HFFc6 (cell line): ENCODE data around the gene CST7. TPM values are rescaled to one million over a fixed set of nuclear protein-coding genes. Genes with fewer than 3 reads are reported as not detected.
"Not testable (repeated sequence)": the region's sequence is repeated elsewhere in the genome, so short reads cannot be mapped to it uniquely, and the experiment has no call there.

ENCODE experiments used
- DNase-seq: peaks from one replicate; pipeline ENCODE4 v3.0.0-alpha.2; 2018
- H3K27ac Mint-ChIP-seq: 2 replicates; pipeline ENCODE4 v1.8.0; 2020; ENCODE audit warnings: mild to moderate bottlenecking, mixed read lengths
- H3K27me3 Mint-ChIP-seq: 2 replicates; pipeline ENCODE4 v1.8.0; 2021; ENCODE audit warnings: mild to moderate bottlenecking, moderate library complexity, mixed read lengths; ENCODE audit not compliant: insufficient read depth
- H3K36me3 Mint-ChIP-seq: 2 replicates; pipeline ENCODE4 v1.8.0; 2021; ENCODE audit warnings: low read depth, mixed read lengths
- H3K4me1 Mint-ChIP-seq: 2 replicates; pipeline ENCODE4 v1.8.0; 2020; ENCODE audit warnings: low read depth, mixed read lengths
- H3K4me3 Mint-ChIP-seq: 2 replicates; pipeline ENCODE4 v1.8.0; 2020; ENCODE audit warnings: mild to moderate bottlenecking, moderate library complexity, mixed read lengths
- H3K9me3 Mint-ChIP-seq: 2 replicates; pipeline ENCODE4 v1.8.0; 2020; ENCODE audit warnings: mild to moderate bottlenecking, mixed read lengths
- total RNA-seq, 6 experiments: library from RNA; stranded (reverse); fragmentation: NEBNext Ultra II Directional; extraction: Animal tissue kit (Norgen Biotek cat#: 25700); gene quantifications; 2 replicates in 1 of 6; 3 replicates in 5 of 6; pipeline ENCODE4 v1.2.3, GENCODE V29; 2021
- TF ChIP-seq, protein P1 (sequence below): fragments of 200-600 bp; sonication (generic); IDR thresholded peaks from 2 replicates; pipeline ENCODE4 v1.5.0; 2021; ENCODE audit warnings: antibody characterized with exemption, mild to moderate bottlenecking

CST7 gene
- total RNA-seq, 6 experiments from 2014 or later, result not detected

DNA sequence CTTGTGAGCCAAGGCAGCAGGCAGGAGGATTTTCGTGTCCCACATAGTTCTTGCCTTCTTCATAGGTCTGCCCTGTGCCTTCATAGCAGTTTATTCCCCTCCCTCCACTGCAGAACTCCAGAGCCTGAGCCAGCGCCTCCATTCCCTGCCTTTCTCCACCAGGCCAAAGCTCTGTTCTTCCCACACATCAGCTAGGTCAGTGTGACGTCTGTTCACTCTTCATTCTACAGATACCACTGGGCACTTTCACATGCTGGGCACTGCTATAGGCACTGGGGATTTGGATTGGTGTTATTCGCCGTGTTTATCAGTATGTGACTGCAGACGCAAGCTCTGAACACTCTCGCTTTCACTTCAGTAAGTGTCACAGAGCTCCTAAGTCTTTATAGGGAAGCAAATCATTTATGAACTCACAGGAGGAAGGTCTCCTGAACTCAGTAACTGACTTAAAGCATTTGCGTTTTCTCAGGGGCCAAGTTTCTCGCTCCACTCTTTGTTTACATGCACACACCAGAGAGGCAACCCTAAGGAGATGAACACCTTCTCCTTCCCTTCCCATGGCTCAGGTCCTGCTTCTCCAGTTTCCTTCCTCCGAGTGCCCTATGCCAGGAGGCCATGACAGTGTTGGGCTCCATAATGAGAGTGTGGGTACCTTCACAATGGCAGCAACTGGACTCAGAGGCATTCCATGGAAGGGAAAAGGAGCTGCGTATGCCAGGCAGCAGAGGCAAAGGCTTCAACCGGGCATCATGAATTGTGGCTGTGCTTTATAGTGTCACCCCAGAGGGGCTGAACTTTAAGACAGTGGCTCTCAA lies 49.8 kb downstream of the CST7 start:
- Mint-ChIP-seq H3K27ac (no peak overlapping the region), H3K36me3 (no peaks in the 10 kb centered on the region), H3K4me3 (no peak overlapping the region), H3K4me1 (peaks cover 41% of the 10 kb centered on the region), H3K9me3 (no peaks in the 10 kb centered on the region), H3K27me3 (peaks cover 20% of the 10 kb centered on the region)
- no peak for DNase-seq
- TF ChIP-seq, protein P1, sequence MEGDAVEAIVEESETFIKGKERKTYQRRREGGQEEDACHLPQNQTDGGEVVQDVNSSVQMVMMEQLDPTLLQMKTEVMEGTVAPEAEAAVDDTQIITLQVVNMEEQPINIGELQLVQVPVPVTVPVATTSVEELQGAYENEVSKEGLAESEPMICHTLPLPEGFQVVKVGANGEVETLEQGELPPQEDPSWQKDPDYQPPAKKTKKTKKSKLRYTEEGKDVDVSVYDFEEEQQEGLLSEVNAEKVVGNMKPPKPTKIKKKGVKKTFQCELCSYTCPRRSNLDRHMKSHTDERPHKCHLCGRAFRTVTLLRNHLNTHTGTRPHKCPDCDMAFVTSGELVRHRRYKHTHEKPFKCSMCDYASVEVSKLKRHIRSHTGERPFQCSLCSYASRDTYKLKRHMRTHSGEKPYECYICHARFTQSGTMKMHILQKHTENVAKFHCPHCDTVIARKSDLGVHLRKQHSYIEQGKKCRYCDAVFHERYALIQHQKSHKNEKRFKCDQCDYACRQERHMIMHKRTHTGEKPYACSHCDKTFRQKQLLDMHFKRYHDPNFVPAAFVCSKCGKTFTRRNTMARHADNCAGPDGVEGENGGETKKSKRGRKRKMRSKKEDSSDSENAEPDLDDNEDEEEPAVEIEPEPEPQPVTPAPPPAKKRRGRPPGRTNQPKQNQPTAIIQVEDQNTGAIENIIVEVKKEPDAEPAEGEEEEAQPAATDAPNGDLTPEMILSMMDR, result no peak

DNA sequence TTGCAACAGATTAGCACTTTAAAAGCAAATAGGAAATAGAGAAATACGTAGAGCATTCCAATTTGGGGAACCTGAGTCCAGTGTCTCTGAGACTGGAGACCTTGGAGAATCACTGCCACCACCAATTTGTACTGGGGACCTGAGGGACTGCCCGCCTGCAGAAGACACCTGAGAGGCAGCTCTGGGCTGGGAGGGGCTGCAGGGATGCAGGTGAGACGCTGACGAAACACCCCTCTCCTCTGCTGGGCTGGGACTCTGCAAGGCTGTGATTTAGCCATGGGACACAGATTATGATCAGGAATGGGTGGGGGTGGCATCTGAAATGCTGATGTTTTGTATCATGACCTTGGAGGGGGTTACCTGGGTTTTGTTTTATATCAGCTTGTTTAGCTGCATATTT lies 50.5 kb downstream of the CST7 start:
- H3K27me3 Mint-ChIP-seq, result peaks cover 20% of the 10 kb centered on the region
- no peak overlapping the region for H3K4me3 Mint-ChIP-seq
- no peaks in the 10 kb centered on the region for H3K9me3 Mint-ChIP-seq
- TF ChIP-seq, protein P1, result no peak
- no peak overlapping the region for H3K27ac Mint-ChIP-seq
- peaks cover 33% of the 10 kb centered on the region for H3K4me1 Mint-ChIP-seq
- no peaks in the 10 kb centered on the region for H3K36me3 Mint-ChIP-seq
- no peak for DNase-seq

GRCh38 chr20:25000268-25000801 lies 51.3 kb downstream of the CST7 start:
- TF ChIP-seq, protein P1, result peak; percentile 72
- peaks cover 26% of the 10 kb centered on the region for H3K4me1 Mint-ChIP-seq
- no peaks in the 10 kb centered on the region for H3K36me3 Mint-ChIP-seq
- H3K9me3 Mint-ChIP-seq, result no peaks in the 10 kb centered on the region
- H3K4me3 Mint-ChIP-seq, result peak overlapping the region; percentile 6; the same call in 1 of the 2 replicates
- peak; percentile 86 for DNase-seq
- peak overlapping the region; percentile 81 for H3K27ac Mint-ChIP-seq
- peaks cover 20% of the 10 kb centered on the region for H3K27me3 Mint-ChIP-seq

DNA sequence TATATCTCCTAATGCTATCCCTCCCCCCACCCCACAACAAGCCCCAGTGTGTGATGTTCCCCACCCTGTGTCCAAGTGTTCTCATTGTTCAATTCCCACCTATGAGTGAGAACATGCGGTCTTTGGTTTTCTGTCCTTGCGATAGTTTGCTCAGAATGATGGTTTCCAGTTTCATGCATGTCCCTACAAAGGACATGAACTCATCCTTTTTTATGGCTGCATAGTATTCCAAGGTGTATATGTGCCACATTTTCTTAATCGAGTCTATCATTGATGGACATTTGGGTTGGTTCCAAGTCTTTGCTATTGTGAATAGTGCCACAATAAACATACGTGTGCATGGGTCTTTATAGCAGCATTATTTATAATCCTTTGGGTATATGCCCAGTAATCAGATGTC lies 52.3 kb downstream of the CST7 start:
- H3K36me3 Mint-ChIP-seq, H3K27ac Mint-ChIP-seq, H3K4me3 Mint-ChIP-seq, H3K9me3 Mint-ChIP-seq, DNase-seq: not testable (repeated sequence)
- Mint-ChIP-seq H3K4me1 (peaks cover 20% of the 10 kb centered on the region), H3K27me3 (peaks cover 20% of the 10 kb centered on the region)

DNA sequence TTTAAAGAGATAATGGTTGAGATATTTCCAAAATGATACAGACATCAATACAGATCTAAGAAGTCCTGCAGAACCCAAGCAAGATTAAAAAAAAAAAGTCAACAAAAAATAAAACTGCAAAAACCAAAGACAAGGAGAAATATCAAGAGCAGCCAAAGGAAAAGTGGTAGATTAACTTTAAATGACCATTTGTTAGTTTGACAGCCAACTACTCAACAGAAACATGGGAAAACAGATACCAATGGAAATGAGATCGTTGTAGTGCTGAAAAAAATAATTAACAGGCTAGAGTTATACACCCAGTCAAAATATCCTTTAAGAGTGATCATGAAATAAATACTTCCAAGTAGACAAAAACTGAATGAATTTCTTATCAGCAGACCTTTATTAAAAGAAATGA lies 53.9 kb downstream of the CST7 start:
- Mint-ChIP-seq H3K4me1 (peaks cover 18% of the 10 kb centered on the region), H3K4me3 (no peak overlapping the region), H3K9me3 (no peaks in the 10 kb centered on the region), H3K36me3 (no peaks in the 10 kb centered on the region), H3K27ac (no peak overlapping the region), H3K27me3 (peaks cover 13% of the 10 kb centered on the region)
- DNase-seq, result no peak
- TF ChIP-seq, protein P1, result no peak

DNA sequence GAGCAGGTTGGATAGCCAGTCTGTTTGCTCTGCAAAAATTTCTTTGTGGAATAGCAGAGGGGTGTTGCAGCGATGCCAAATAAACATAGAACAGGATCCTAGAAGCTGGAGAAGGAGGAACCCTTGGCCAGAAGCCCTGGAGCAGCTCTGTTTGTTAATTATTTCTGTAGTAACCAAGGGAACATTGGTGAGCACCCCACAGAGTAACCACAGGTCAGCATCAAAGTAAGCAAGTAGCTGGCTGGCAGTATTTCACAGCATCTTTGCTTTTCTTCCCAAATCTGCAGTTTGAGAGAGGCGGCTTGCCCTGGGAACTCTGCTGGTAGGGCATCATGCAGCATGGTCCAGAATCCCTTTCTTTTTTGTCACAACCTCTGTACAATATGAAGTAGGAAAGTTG lies 56.2 kb downstream of the CST7 start:
- TF ChIP-seq, protein P1, result no peak
- Mint-ChIP-seq H3K27me3 (peaks cover 5% of the 10 kb centered on the region), H3K4me1 (peaks cover 6% of the 10 kb centered on the region), H3K4me3 (no peak overlapping the region), H3K27ac (no peak overlapping the region), H3K9me3 (no peaks in the 10 kb centered on the region), H3K36me3 (no peaks in the 10 kb centered on the region)
- DNase-seq, result peak; percentile 33
